ENCODE data around the gene CERS3.

CERS3 gene

DNA sequence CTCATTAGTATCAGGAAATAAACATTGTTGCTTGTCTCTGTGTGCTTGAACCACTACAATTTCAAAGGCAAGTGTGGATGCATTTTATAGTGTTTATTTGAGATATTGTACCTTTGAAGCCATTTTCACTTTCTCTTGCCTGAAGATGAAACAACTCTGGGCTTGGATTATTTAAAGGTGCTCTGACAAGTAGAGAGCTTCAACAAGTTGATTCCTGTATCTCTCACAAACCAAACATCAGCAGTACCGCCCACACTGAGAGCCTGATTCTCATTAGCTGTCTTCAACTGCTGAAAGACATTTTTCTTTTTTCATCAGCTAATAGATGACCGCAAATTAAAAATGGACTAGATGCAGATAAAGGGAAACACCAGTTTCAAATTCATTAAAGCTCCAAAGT, 806 bp upstream of the CERS3 start:
- DNase-seq (ENCODE audit: low read depth in 3 of 3) = no peak

DNA sequence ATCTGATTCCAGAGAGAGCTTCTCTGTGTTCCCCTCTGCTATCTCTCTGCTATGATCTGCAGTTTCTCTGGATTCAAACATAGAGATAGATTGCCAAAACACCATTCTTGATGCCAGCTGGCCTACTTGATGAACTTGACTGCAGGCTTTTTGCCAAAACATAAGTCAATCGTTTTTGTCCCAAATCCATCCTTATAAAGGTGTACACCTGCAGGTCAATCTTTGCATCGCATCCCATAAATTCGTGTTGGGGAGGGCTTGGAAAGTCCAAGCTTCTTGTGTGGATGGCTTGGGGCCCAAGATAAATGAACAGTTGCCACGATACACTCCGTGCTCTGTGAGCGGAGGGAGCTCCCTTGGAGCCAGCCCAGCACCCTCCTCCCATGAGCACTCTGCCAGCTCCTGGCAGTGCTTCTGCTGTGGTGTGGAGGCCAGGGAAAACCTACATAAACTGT, 2.7 kb downstream of the CERS3 start:
- no peak for DNase-seq (ENCODE audit: low read depth in 3 of 3)

GRCh38 chr15:100525436-100525835, 3.3 kb downstream of the CERS3 start:
- DNase-seq (ENCODE audit: low read depth in 3 of 3) = no peak

GRCh38 chr15:100524326-100524725, 4.4 kb downstream of the CERS3 start:
- DNase-seq (ENCODE audit: low read depth in 3 of 3) = no peak

DNA sequence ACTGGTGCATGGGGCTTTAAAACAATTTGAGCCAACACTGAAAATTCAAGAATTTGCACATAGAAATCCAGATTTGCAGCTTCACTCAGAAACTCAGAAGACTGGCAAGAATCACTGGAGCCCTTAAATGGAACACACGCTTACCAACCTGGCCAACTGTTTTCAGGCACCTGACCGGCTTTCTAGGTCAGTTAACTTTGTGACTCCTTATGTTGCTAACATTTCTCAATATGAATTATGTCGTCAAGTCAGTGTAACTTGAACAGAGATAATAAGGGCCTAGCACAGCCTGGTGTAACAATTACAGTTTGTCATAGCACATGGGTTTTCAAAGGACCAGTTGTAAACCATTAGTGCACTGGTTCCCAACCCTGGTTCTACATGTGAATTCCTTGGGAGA, 6.8 kb downstream of the CERS3 start:
- DNase-seq (ENCODE audit: low read depth in 3 of 3) = no peak

DNA sequence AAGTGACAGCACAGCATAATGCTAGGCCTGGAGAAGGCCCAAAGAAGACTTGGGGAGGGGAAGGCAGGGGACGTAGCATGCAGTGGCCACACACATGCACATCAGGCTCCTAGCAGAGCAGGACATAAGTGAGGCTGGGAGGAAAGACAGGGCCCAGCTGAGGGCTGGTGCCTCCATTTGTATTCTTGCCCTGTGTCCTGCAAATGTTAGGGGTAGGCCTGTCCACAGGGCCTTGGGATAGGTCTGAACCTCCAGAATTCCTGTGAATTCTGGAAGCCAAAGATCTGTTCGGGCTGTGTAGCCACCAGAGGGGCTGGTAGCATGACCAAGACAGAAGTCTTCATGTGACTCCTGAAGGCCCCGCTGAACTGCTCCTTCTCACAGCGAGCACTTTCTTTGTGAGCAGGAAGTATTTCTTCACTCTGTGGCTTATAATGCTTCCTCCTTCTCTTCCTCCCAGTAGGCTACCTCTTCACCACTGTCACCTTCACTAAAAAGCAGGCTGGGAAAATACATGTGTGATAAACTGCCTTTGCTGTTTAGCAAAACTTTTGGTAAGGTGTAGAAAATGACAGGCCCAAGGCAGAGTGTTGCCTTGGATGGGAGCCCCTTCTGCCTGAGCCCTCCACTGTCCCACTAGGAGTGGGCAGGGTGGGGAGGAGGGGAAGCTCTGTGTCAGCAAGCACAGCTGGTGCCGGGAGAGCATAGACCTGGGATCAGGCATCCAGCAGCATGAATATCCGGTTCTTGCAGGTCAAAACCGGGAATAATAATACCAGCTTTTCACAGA, 8.4 kb downstream of the CERS3 start:
- DNase-seq (ENCODE audit: low read depth in 3 of 3) = no peak

DNA sequence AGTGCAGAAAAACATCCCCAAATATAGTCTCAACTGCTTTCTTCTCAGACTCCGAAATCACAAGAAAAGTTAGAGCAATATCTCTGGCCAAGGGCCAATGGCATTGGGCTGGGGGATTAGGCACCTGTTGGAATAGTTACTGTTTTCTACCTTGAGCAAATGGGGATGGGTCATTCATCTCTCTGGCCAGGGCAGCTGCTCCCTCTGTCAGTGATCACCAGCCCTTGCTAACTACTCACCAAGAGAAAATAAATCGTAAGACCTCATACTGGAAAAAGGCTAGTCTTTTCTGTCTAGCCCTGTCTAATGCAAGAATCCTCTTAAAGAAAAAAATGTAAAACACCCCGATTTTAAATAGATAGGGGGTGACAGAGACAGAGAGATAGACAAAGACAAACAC, 10.9 kb downstream of the CERS3 start:
- DNase-seq (ENCODE audit: low read depth in 3 of 3) = no peak

DNA sequence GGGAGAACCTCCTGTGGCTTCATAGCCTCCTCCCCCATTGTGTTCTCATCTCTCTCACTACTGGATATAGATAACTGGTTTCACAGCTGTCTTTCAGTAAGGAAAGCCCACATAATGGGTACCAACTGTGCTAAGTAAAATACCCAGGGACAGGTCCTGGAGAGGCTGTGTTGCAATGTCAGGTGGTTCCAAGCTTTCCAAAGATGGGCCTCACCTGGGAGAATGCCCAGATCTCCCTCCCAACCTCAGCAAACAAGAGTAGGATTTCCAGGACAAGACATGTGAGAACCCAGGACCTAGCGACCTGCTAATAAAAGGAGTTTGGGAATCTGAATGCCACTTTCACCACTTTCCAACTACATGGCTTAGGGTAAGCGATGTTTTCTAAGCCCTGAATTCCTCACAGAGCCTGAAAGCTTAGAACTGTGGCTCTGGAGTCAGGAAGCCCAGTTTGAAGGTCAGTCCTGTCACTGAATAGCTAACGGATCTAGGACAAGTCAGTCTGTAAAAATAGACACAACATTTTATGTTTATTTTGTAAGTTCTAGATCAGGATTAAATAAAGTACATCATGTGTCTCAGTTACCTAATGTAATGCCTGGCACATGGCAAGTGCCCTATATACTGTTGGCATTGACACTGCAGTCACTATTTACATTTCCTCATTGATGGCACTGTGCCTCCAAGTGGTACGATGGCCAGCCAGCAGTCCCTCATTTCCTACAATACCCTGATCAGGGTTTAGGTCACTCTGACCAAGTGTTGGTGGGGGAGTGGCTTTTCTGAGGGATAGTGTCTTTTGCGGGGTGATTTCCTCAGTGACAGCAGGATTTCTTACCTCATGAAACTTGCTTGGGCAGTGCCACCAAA, 11.9 kb downstream of the CERS3 start:
- DNase-seq (ENCODE audit: low read depth in 3 of 3) = no peak

GRCh38 chr15:100515758-100516157, 13.0 kb downstream of the CERS3 start:
- DNase-seq (ENCODE audit: low read depth in 3 of 3) = no peak

DNA sequence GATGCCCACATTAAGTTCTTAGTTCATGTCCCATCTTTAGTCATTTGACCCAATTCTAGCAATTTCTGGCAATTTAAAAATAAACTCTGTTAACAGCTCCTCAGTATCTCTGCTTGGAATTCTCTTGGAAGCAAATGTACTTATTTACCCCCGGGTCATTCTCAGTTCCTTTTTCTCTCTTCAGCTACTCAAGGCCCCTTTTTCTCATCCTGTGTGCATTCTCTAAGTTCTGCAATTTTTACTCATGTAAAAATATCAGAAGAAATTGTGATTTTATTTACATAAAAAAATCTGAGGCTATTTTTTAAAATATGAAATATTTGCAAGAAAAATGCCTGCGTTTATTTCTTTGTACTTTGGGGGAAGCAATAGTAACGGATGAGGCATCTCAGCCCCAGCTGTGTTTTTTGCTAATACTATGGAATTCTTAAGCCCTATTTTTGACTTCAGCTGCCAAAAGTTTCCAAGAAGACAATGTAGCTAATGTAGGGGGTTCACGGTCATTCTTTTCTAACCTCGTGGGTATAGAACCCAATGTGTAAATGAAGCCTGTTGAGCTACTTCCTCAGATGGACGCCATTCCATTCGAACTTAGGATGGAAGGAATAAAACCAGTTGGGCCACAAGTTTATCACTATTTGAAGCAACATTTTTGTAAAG, 20.0 kb downstream of the CERS3 start:
- no peak for DNase-seq (ENCODE audit: low read depth in 3 of 3)

DNA sequence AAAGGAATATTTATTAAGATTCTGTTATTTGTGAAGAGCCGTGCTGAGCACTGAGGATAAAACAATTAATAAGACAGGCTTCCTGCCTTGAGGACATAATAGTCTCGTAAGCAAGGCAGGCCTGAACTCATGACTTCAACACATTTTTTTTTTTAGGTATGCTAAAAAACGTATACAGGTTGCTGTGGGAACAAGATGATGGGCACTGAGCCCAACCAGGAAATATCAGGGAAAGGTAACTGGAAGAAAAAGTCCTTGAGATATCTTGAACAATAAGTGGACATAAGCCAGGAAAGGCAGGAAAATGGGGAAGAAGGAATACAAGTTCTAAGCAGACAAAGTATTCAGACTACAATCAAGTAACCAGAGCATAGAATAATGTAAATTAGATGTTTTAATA, 26.1 kb downstream of the CERS3 start:
- DNase-seq (ENCODE audit: low read depth in 3 of 3) = no peak

DNA sequence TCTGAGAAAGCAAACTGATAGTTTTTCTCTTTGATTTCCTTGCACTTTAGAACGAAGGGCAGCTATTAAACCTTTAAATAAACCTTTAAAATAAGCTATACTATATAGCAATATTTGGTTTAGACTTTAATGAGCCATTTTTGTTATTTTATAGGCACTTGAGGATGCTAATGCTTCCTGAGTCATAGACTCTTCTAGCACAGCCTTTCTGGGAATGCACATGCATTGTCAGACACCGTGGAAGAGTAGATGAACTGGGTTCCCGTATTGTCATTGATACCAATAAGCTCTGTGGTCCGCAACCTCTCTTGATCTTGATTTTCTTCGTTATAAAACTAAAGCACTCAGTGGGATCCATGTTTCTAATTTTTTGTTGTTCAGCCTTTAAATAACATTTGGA, 27.6 kb downstream of the CERS3 start:
- DNase-seq (ENCODE audit: low read depth in 3 of 3) = no peak

GRCh38 chr15:100500226-100500990, 28.3 kb downstream of the CERS3 start:
- no peak for DNase-seq (ENCODE audit: low read depth in 3 of 3)

DNA sequence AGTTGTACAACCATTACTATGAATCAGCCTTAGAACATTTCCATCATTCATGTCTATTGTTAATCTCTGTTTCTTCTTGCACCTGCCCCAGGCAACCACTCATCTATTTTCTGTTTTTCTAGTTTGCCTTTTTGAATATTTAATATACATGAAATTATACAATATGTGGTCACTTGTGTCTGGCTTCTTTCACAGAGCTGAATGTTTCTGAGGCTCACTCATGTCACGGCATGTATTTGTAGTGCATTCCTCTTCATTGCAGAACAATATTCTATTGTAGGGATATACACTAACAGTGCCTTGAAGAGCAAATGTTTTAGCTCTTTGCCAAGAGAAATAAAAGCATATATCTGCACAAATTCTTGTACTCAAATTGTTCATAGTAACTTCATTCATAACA, 32.9 kb downstream of the CERS3 start:
- DNase-seq (ENCODE audit: low read depth in 3 of 3) = no peak

- DNase-seq (ENCODE audit: low read depth in 3 of 3) = no peak
Observed at GRCh38 chr15:100493213-100493612, 35.5 kb downstream of the CERS3 start.

- no peak for DNase-seq (ENCODE audit: low read depth in 3 of 3)
Observed at GRCh38 chr15:100484443-100484842, 44.3 kb downstream of the CERS3 start.

DNA sequence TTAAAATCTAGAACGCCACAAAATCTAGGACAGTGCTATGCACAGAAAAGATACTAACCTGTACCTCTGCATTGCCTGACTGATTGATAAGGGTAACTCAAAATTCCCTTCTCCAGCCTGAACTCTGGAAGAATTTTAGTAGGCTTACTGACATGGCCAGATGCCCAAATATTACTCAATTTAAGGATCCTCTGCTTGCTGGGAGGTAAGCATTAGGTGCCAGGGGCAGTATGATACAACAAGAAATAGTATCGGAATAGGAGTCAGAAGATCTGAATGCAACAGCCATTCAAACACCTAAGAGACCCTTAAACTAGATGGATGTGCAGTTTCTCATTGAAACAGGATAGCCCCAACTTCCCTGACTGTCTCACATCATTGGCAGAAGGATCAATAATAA, 45.4 kb downstream of the CERS3 start:
- DNase-seq (ENCODE audit: low read depth in 3 of 3) = no peak

DNA sequence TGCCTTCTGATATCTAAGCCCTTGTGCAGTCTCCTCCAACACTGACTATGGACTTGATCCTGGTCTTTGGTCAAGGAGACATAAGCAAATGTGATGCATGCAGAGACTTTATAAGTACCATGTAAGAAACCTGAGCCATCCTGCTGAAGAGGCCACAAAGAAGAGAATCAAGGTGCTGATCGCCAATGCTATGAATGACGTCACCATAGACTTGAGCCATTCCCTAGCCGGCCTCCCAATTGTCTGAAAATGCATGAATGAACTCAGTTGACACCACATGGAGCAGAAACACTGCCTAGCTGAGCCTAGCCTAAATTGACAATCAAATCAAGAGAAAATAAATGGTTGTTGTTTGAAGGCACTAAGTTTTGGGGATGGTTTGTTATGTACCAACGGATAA, 51.9 kb downstream of the CERS3 start:
- no peak for DNase-seq (ENCODE audit: low read depth in 3 of 3)

DNA sequence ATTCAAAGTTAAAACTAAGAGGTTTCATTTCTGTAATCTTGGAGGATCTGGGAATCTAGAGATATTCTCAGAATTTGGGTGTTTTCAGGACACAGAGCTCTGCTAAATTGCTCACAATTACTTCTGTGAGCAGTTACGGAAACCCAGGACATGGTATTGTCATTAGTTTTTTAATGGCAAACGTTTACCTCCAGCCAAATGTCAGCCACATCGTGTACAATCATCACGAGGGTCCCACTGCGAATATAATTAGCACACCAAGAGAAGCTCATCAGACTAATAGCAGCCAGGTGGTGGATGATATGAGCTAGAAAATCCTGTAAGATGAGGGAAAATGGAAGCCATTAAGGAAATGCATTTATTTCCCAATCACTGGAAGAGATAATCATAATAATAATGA, 56.0 kb downstream of the CERS3 start:
- no peak for DNase-seq (ENCODE audit: low read depth in 3 of 3)

- no peak for DNase-seq (ENCODE audit: low read depth in 3 of 3)
Observed at GRCh38 chr15:100471933-100472332, 56.8 kb downstream of the CERS3 start.

DNA sequence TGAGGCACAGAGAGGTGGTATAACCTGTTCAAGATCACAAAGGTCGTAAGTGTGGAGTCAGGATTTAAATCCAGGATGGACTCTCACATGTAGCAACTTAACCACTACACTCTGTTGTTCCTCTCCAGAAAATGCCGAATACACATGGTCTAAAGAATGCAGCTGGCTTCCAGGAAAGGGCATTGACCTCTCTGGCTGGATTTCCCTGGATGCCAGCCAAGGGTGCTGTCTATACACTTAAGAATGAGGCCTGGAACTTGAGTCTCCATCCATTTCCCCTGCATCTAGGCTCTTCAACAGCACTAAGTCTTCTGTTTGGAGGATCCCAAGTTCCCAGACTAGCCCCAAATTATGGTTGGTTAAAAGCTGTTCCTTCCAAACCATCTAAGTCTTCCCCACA, 60.5 kb downstream of the CERS3 start:
- DNase-seq (ENCODE audit: low read depth in 3 of 3) = no peak

DNA sequence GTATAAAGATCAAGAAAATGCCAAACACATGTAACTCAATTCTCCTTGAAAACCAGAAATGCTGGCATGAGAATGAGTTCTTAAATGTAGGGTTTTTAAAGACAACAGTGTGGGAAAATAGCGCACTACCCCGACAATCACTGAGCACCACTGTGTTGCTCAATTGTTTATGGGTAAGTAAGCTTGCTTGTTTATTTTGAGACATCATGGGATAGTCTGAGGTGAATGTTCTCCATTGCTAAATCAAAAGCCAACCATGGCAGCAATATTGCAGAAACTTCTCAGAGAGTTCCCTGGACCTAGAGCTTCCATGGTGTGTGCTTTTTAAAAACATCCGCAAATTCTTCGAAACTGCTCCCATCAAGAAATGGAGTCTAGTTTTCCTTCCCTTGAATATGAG, 62.7 kb downstream of the CERS3 start:
- no peak for DNase-seq (ENCODE audit: low read depth in 3 of 3)

All from stimulated activated CD4-positive, alpha-beta T cell treated with anti-CD3 and anti-CD28 coated beads, TNF-alpha, amount 100 ng/mL, for 24 hours (primary cell).